ENCODE results near the gene RPS21. TPM values are rescaled to one million over a fixed set of nuclear protein-coding genes. Genes with fewer than 3 reads are reported as not detected.

The RPS21 gene
- total and polyA plus RNA-seq, 2 of the 13 experiments (the other 11 are each of a cell fraction or from before 2014, with no cell fraction given) = 2,647 to 11,063 TPM

- TF ChIP-seq CHD2 (IDR thresholded peaks at IDR 0.05; ENCODE audit: low read depth, low read length) (no peak), POLR2AphosphoS2 (IDR thresholded peaks at IDR 0.05; ENCODE audit: low read depth, low read length) (no peak), RBAK (CRISPR knock-in tag; IDR thresholded peaks at IDR 0.05) (no peak), ZNF124 (CRISPR knock-in tag; IDR thresholded peaks at IDR 0.05) (no peak), ZNF747 (CRISPR knock-in tag; IDR thresholded peaks at IDR 0.05; ENCODE audit: borderline replicate concordance) (no peak), ZMYM2 (CRISPR knock-in tag; IDR thresholded peaks at IDR 0.05) (no peak), MTERF4 (CRISPR knock-in tag; IDR thresholded peaks at IDR 0.05) (no peak), NFE2 (CRISPR knock-in tag; IDR thresholded peaks at IDR 0.05) (no peak), PRPF4 (IDR thresholded peaks at IDR 0.05; ENCODE audit: low read depth, low read length, poor library complexity, severe bottlenecking) (no peak), RERE (CRISPR knock-in tag; IDR thresholded peaks at IDR 0.05; ENCODE audit: low read depth) (no peak), MATR3 (CRISPR knock-in tag; IDR thresholded peaks at IDR 0.05) (no peak), KIAA2018 (CRISPR knock-in tag; IDR thresholded peaks at IDR 0.05; ENCODE audit: borderline replicate concordance) (no peak), KLF13 (CRISPR knock-in tag; IDR thresholded peaks at IDR 0.05) (no peak), ZNF274 (CRISPR knock-in tag; IDR thresholded peaks at IDR 0.05) (peak; percentile 52; the same call in 1 of the 2 replicates), RXRA (CRISPR knock-in tag; IDR thresholded peaks at IDR 0.05) (peak; percentile 43; the same call in 1 of the 2 replicates)
Measured at GRCh38 chr20:62388839-62389600, 2.1 kb downstream of the RPS21 start (continued).

Measured in HepG2 (cell line).